ENCODE data around the gene TRPV3. TPM values are rescaled to one million over a fixed set of nuclear protein-coding genes. Genes with fewer than 3 reads are reported as not detected.

TRPV3 gene
- total RNA-seq, result 10 to 100 TPM in 1 of 3 donors, 1 to 10 TPM in 2; 7.7 to 17.8 (median 8.6) TPM
- long read RNA-seq, donor 1, partial matches to known transcripts, result 1 of 2 reads
- long read RNA-seq, donor 1, other reads (novel, unspliced or antisense), result 1 of 2 reads
- long read RNA-seq, donor 2, partial matches to known transcripts, result 0 of 1 reads
- long read RNA-seq, donor 2, other reads (novel, unspliced or antisense), result 1 of 1 reads

GRCh38 chr17:3557768-3558583 is at the start of gene TRPV3:
TRPV3 (minus strand) TSS chr17:3557812; CDS start chr17:3554850, 2,962 bp downstream.
- no peaks in the 10 kb centered on the region for H3K9me3 ChIP-seq
- peaks cover 18% of the 10 kb centered on the region for H3K4me1 ChIP-seq (ENCODE audit: low read depth)
- ATAC-seq (peak; percentile 93), DNase-seq (peak; percentile 88 to 92 (median 90))
- H3K4me3 ChIP-seq, result no peak within 1 kb of the TSS
- intact Hi-C loops (cut with DNase I, micrococcal nuclease), result no loop called here
- TF ChIP-seq CTCF (IDR thresholded peaks at IDR 0.05), result no peak
- no peaks in the 10 kb centered on the region for H3K36me3 ChIP-seq (ENCODE audit: low read depth)

GRCh38 chr17:3603870-3604259 is 46.3 kb upstream of the TRPV3 start:
- no peak for ATAC-seq
- intact Hi-C loops (cut with DNase I, micrococcal nuclease), result no loop called here

GRCh38 chr17:3603119-3603869 is 45.7 kb upstream of the TRPV3 start:
- no peak for TF ChIP-seq CTCF (IDR thresholded peaks at IDR 0.05)
- H3K36me3 ChIP-seq (ENCODE audit: low read depth), result peaks cover 7% of the 10 kb centered on the region
- H3K9me3 ChIP-seq, result no peaks in the 10 kb centered on the region
- H3K4me3 ChIP-seq, result no peak overlapping the region
- intact Hi-C loops (cut with DNase I, micrococcal nuclease), result no loop called here
- ATAC-seq, result no peak
- H3K4me1 ChIP-seq (ENCODE audit: low read depth), result no peaks in the 10 kb centered on the region
- DNase-seq, result no peak

More at GRCh38 chr17:3603870-3604259, 46.3 kb upstream of the TRPV3 start:
- Histone ChIP-seq H3K4me1 (ENCODE audit: low read depth) (no peaks in the 10 kb centered on the region), H3K36me3 (ENCODE audit: low read depth) (peaks cover 7% of the 10 kb centered on the region), H3K4me3 (no peak overlapping the region), H3K9me3 (no peaks in the 10 kb centered on the region)
- no peak for DNase-seq
- no peak for TF ChIP-seq CTCF (IDR thresholded peaks at IDR 0.05)

GRCh38 chr17:3602499-3602898 is 44.9 kb upstream of the TRPV3 start:
- peak in 2 of 3 donors; percentile 19 to 27 for DNase-seq
- no peak for TF ChIP-seq CTCF (IDR thresholded peaks at IDR 0.05)
- ATAC-seq, result peak; percentile 54

GRCh38 chr17:3600529-3601205 is 43.1 kb upstream of the TRPV3 start:
- Histone ChIP-seq H3K36me3 (ENCODE audit: low read depth) (no peaks in the 10 kb centered on the region), H3K4me3 (no peak overlapping the region), H3K9me3 (no peaks in the 10 kb centered on the region), H3K4me1 (ENCODE audit: low read depth) (no peaks in the 10 kb centered on the region)
- peak in 1 of 3 donors; percentile 16 for DNase-seq
- intact Hi-C loops (cut with DNase I, micrococcal nuclease), result no loop called here
- ATAC-seq, result no peak
- no peak for TF ChIP-seq CTCF (IDR thresholded peaks at IDR 0.05)

More at GRCh38 chr17:3602499-3602898, 44.9 kb upstream of the TRPV3 start:
- Histone ChIP-seq H3K9me3 (no peaks in the 10 kb centered on the region), H3K4me3 (no peak overlapping the region), H3K36me3 (ENCODE audit: low read depth) (peaks cover 7% of the 10 kb centered on the region), H3K4me1 (ENCODE audit: low read depth) (no peaks in the 10 kb centered on the region)
- intact Hi-C loops (cut with DNase I, micrococcal nuclease), result no loop called here

All from mucosa of descending colon (tissue), 3 donors.